Sigmoid colon (tissue), 4 donors: ENCODE data around the gene FAU.

ENCODE experiments used
- EP300 ChIP-seq, 4 donors: sonication (generic); formaldehyde crosslinking; IDR thresholded peaks; one replicate each; pipeline ENCODE4 v1.6.1; 2017; ENCODE audit warnings: antibody characterized with exemption in 4 of 4
- TF ChIP-seq, protein P1 (sequence below), 4 experiments: fragments of 450-650 bp in 3 of 4; fragments of 200-600 bp in 1 of 4; IDR thresholded peaks; one replicate each; pipeline ENCODE4 v1.5.1; 2016 to 2019; ENCODE audit warnings: antibody characterized with exemption in 4 of 4, mild to moderate bottlenecking in 3 of 4, moderate library complexity in 2 of 4

DNA sequence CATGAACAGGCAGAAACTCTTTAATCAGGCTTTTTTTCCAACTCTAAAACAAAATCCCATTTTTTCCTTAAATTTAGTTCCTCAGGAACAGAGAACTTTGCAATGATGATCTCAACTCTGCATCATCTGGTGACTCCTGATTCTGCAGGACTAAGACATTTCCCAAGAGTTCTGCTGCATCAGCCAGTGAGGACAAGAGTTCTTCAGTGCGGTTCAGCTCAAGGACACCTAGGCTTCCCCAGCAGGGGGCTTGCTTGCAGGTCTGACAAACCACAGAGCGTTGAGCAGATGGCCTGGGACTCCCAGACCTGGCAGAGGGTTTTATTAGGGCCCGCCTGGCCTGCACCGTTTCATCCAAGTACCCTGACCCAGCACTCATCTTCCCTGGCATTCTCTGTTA, 44.5 kb downstream of the FAU start:
- TF ChIP-seq, protein P1, sequence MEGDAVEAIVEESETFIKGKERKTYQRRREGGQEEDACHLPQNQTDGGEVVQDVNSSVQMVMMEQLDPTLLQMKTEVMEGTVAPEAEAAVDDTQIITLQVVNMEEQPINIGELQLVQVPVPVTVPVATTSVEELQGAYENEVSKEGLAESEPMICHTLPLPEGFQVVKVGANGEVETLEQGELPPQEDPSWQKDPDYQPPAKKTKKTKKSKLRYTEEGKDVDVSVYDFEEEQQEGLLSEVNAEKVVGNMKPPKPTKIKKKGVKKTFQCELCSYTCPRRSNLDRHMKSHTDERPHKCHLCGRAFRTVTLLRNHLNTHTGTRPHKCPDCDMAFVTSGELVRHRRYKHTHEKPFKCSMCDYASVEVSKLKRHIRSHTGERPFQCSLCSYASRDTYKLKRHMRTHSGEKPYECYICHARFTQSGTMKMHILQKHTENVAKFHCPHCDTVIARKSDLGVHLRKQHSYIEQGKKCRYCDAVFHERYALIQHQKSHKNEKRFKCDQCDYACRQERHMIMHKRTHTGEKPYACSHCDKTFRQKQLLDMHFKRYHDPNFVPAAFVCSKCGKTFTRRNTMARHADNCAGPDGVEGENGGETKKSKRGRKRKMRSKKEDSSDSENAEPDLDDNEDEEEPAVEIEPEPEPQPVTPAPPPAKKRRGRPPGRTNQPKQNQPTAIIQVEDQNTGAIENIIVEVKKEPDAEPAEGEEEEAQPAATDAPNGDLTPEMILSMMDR (IDR thresholded peaks at IDR 0.05): no peak
- TF ChIP-seq EP300 (IDR thresholded peaks at IDR 0.05): no peak
